NCI-H2196 (cell line): ENCODE results near the gene BLACAT1.
"Not testable (repeated sequence)": the region's sequence is repeated elsewhere in the genome, so short reads cannot be mapped to it uniquely, and the experiment has no call there.

Source experiments
- DNase-seq: peaks from one replicate; lab custom pipeline; 2025; ENCODE audit not compliant: unreplicated experiment; lab: John Stamatoyannopoulos, UW

The BLACAT1 gene

DNA sequence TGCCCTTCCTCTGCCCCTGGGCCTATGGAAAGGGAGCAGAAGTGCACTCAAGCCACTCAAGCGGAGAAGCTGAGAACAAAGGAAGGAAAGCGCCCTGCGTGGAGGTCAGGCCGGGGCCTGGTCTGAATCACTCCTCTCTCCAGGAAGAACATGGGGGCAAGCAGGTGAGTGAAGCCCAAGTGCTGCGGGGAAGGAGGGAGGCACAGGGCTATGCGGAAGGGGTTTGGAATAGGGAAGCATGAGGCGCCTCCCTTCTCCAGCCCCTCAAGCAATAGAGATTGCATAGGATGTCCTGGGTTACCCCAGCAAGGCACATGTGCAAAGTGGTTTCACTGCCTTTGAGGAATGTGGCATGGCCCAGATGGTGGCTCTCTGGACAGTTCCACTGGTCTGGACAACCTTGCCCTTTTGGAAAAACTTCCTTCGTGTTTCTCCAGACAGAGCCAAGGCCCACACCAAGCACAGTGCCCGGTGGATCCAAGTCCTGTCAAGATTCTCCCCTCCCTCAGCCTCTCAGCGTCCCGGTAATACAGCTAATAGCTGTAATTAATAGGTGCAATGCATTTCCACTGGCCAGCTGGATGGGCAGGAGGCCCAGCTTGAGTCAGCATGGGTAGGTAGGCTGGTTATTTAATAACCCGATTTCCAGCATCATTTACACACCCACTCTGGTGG, 13.7 kb downstream of the BLACAT1 start:
- peak; percentile 56 for DNase-seq

DNA sequence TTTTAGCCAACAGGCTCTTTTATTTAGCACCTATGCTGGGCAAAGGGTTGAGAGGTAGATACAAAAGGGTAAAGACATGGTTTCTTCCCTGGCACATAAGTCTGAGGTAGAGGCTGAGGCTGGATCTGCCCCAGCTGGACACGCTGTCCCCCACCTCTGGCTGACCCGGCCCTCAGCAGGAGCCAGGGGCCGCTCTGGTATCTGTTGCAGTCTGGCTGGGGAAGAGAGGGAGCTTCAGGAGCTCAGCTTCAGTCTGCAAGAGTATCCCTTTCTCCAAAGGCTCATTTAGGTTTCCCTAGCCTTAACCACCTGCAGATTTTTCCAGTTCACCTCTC, 14.2 kb downstream of the BLACAT1 start:
- DNase-seq, result no peak

DNA sequence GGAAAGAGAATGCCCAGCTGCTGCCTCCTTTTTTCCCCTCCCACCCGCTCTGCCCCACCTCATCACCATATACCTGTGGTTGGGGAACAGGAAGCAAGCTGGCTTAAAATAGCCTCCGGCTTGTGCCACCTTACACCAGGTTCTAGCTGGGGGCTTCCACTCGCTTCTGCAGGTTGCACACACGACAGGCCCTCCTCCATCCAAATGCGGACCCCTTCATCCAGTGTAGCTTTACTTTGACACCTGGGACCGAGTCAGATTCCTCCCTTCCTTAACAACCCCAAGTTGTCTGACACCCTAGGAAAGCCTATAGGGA, 14.6 kb downstream of the BLACAT1 start:
- no peak for DNase-seq

- DNase-seq, result peak; percentile 94
Observed at GRCh38 chr1:205440476-205441317, 15.1 kb downstream of the BLACAT1 start.

- no peak for DNase-seq
Observed at GRCh38 chr1:205440121-205440475, 15.7 kb downstream of the BLACAT1 start.

- DNase-seq, result peak; percentile 89
Observed at GRCh38 chr1:205438213-205439158, 17.4 kb downstream of the BLACAT1 start.

DNA sequence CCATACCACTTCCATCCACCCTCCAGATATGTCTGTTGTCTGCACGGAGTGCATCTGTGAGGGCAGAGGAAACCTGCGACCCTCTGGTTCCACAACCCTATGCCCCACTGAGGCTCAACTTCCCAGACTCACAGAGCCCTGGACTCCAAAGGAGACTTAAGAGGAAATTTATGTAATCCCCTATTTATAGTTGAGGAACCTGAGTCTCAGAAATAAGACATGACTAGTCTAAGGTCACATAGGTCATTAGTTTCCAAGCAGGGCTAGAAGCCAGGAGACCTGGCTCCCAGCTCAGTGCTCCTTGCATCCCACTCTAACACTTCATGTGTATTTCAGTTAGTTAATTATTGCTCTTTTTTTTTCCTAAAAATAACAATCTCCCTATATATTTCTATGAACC, 18.3 kb downstream of the BLACAT1 start:
- no peak for DNase-seq

DNA sequence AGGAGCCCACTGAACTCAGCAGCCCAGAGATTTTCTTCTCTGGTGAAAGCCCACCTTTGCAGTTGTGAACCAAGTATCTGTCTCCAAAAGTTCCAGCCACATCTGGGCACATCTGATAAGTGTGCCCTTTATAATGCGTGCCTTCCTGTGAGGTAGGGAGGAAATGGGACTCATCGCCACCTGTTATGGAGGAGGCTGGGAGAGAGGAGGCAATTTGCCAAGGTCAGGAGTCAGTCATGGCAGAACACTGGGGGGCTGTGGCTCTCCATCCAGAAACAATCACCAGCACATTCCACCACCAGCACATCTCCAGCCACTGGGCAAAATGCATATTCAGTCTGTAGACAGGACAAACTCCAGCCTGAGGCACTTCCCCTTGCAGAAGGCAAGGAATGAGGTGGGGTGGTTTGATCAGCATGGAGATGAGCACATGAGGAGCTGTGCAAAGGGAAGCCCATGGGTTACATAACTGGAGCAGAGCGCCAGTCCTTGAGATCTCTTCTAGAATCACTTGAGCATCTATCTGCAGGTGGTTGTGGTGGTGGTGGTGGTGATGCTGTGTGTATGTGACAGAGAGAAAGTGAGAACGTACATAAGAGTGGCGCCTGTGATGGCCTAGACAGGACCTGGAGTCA, 19.0 kb downstream of the BLACAT1 start:
- DNase-seq, result no peak

- DNase-seq, result peak; percentile 46
Observed at GRCh38 chr1:205435578-205436573, 20.0 kb downstream of the BLACAT1 start.

DNA sequence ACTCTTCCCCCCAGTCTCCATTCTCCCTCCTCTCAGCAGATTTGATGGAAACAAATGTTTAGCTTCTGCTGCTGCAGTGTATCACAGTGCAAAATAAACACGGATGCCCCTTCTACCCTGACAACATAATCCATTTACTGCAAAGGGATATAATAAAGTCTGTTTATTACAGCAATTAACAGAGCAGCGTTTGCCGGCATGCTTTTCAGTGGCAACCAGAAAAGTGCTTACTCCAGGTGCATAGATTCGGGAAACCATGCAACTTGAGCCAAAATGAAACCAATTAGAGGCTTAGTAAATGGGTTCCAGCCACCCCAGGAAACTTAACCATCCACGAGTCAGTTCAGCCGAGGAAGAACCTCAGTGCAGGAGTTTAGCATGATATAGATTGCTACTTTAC, 21.1 kb downstream of the BLACAT1 start:
- peak; percentile 30 for DNase-seq

DNA sequence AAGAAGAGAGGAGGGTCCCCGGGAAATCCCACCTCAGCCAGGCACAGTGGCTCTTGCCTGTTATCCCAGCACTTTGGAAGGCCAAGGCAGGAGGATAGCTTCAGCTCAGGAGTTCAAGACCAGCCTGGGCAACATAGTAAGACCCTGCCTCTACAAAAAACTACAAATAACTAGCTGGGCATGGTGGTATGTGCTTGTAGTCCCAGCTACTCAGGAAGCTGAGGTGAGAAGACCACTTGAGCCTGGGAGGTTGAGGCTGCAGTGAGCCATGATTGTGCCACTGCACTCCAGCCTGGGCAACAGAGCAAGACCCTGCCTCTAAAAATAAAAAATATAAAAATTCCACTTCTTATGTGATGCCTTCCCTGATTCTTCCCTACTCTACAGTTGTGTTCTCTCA, 23.2 kb downstream of the BLACAT1 start:
- not testable (repeated sequence) for DNase-seq

- DNase-seq, result no peak
Observed at GRCh38 chr1:205432116-205432515, 23.7 kb downstream of the BLACAT1 start.

DNA sequence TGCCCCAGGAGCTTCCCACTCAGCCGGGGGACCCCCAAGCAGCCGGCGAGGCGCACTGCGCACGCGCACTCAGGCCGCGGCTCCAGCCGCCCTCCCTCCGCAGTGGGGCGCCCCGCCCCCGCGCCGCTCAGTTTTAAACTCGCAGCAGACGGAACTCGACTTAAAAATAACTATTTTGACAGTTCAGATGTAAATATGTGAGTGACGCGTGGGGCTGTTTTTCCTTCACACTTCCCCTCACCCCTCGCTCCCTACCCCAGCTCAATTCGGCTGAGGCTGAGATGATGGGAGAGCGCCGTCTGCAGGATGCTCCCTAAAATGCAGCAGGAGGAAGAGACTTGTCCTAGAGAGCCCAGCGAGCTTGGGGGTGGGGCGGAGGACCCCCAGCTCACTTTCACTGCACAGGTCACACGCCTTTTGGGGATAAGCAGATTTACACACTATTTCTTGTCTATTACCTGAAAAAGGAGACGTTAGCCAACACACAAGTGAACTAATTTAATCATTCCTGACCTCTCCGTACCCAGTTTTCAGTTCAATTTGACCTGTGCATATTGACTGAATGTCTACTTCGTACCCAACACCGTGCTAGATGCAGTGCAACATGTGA, 25.0 kb downstream of the BLACAT1 start:
- DNase-seq, result no peak

DNA sequence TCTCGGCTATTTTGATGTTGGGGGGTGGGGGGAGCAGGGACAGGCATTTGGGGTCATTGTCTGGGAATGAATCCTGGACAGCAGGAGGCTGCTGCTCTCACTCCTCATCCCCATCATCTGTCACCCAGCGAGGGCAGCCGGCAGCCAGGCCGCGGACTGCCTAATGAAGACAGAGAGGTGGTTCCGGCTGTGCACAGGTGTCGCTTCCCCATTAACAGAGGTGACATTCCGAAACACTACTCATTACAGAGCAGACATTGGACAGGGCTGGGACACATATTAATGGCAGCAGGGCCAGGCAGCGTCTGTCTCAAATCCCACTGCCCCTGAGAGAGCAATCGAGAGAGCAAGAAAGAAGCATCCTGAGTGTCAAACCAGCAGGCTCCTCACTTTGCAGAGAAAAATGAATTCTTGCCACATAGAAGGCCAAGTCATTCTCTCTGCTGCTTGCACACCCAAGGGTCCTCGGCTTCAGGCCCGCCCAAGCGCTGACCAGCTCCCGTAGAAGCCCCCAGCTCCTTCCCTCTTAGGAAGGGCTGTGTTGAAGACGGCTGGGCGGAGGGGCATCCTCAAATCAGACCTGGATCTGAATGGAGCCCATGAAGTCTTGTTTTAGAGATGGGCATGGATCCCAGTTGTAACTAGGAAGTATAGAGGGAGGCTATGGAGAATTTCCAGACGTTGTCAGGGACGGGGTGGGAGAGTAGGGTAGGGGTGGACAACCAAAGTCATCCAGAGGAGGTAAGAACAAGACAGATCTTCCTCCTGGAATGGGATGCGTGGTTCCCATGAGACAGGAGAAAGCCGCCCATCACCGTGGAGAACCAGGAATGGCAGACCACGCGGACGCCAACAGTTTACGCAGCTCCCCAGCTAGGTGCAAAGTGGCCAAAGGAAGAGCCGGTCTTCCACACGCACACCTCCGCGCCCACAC, 25.8 kb downstream of the BLACAT1 start:
- no peak for DNase-seq

- DNase-seq, result no peak
Observed at GRCh38 chr1:205424901-205425600, 30.8 kb downstream of the BLACAT1 start.

DNA sequence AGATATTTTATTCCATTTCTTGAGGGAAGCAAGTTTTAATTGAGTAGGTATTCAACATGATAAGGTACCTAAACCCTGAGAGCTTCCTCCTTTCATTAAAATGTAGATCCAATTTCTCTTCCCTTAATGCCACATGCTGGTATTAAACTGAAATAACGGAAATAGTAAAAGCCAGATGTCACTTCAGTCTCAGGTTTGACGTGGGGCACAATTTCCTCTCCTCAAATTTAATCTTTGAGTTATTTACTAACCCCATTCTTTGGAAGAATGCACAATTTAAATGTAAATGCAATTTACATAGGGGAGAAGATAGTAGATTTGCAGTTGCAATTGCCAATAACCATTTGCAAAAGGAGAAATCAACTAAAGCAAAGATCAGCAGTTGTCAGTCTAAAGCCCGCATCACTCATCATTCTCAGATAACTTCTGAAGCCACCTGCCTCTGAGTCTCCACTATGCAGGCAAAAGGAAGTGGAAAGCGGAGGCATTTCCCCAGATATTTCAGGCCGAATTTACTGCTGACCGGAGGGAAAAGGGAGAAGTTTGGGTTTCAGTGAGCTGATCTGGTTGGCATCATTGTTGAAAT, 31.9 kb downstream of the BLACAT1 start:
- no peak for DNase-seq

DNA sequence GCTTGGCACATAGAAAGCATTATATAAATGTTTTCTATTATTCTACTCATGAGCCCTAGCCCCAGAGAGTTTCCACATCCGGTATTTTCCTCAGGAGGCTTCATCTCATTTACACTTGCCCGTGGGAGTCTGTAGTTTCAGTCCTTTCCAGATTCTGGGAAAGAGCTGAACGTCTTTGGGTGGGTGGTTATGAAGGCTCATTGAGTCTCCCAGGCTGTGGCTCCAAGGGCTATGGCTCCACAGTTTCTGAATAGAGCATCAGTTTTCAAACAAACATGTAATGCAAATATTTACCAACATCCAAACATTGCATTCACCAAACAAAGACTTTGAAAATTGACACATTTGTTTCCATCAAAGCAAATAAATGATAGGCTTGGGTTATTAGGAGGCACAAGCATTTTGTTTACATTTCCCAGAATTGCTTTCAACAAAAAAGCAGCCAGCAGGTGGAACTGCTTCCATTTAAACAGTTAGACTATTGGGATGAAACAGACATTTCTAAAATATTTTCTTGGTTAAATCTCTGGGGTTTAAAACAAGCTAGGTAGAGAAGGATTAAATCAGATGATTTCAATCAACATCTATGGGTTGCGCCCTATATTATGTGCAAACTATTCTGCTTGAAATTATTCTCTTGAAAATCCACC, 32.7 kb downstream of the BLACAT1 start:
- DNase-seq, result peak; percentile 44
